ENCODE results near the gene SIPA1L3.

SIPA1L3 gene

DNA sequence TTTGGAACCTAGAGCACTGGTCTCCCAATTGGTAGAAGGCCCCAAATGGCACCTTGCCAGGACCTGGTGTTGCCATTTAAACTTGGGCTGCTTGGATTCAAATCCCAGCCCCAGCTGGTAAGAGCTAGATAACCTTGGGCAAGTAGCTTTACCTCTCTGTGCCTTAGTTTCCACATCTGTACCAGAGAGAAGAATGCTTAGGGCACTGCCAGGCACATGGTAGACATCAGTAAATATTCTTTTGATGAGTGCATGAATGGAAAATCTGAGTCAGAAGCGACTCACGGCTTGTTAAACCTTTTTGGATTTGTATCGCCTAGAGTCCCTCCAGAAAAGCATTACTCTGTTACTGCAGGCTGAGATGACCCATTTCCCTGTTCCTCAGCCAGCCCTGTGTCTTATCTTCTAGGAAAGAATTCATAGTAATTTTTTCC is 90.9 kb downstream of the SIPA1L3 start:
- DNase-seq (ENCODE audit: low read depth): peak; percentile 90

DNA sequence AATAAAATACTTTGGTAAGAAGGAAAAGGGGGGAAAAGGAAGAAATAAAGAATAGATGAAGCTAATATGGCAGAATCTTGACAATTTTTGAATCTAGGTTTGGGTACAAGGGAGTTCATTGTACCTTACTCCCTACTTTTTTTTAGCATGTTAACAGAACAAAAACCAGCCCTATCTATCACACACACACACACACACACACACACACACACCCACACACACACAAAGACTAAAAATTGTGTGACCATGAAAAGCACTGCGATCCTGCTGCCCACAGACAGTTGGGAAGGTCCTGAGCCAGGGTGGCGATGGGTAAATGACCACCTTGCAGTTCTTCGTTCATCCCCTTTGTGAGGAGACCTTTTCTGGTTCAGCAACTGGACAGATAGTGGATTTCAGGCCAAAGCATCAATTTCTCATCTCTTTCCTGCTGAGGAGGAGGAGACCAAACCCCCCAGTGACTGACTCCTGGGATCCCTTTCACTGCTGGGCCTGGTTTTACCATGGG is 91.8 kb downstream of the SIPA1L3 start:
- DNase-seq (ENCODE audit: low read depth): no peak

DNA sequence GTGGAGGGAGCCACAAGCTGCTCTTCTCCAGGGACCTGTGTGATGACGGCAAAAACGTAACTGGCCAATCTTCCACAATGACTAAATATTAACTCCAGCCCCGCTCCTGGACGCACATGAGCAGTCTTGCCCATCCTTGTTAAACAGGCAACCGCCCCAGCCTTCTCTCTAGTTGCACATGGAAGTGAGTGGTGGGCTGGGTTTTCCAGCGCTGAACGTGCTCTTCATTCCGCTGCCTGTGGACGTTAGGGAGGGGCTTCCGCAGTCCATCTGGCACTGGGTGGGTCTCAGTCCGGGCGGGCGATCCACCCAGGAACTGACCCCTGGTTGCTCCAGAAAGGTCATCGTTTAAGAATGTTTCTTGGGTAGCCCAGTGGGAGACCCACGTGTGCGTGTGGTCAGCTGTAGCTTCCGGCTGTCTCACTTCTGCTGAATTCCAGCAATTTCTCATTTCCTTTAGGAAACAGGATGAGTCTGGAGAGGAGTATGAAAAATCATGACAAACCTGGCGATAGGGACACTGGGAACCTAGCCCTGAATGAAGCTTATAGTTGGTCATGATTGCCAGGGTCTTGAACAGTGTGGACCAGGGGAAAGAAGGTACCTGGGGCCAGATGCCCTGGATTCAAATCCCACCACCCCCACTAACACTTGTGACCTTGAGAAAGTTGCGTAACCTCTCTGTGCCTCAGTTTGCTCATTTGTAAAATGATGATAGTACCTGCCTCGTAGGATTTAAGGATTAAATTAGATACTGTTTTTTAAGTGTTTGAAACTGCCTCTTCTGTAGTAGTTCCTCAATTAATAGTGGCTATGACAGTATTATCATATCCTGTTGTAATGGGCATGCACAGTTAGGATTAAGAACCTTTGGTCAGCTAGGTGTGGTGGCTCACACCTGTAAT is 92.6 kb downstream of the SIPA1L3 start:
- DNase-seq (ENCODE audit: low read depth): peak; percentile 81

GRCh38 chr19:38001158-38001781 is 94.3 kb downstream of the SIPA1L3 start:
- DNase-seq (ENCODE audit: low read depth): no peak

- DNase-seq (ENCODE audit: low read depth): peak; percentile 88
These were observed 96.6 kb downstream of the SIPA1L3 start for GRCh38 chr19:38003438-38004185.

DNA sequence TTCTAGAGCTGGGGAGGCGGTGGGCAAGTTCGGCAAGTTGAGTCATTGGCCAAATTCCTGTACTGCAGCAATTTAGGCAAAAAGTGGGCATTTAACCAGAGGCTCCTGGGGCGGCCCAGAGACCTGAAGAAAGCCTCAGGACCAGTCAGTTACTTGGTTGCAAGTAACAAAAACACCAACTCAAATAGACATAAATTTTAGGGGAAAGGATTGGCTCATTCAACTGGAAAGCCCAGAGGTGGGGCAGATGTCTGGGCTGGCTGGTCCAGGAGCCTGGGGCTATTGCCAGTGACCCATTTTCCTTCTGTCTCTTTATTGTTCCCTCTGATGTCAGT is 97.1 kb downstream of the SIPA1L3 start:
- peak; percentile 47 for DNase-seq (ENCODE audit: low read depth)

- peak; percentile 95 for DNase-seq (ENCODE audit: low read depth)
These were observed 97.7 kb downstream of the SIPA1L3 start for GRCh38 chr19:38004521-38005223.

DNA sequence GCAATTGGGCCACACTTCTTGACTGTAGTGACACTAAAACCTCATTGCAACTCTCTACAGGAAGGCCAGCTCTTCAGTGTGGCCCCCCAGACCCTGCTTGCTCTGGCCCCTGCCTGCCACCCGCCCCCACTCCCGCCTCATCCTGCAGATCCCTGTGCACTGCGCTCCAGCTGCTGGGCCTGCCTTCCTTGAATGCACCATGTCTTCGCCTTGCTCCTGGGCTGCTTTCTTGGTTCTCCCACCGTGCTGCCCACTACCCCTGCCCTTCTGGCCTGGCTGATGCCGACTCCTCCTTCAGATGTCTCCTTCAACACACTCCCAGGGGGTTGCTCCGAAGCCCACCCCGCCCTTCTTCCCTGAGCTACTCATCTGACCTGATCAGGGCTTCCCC is 98.2 kb downstream of the SIPA1L3 start:
- no peak for DNase-seq (ENCODE audit: low read depth)

- no peak for DNase-seq (ENCODE audit: low read depth)
These were observed 99.5 kb downstream of the SIPA1L3 start for GRCh38 chr19:38006361-38007045.

DNA sequence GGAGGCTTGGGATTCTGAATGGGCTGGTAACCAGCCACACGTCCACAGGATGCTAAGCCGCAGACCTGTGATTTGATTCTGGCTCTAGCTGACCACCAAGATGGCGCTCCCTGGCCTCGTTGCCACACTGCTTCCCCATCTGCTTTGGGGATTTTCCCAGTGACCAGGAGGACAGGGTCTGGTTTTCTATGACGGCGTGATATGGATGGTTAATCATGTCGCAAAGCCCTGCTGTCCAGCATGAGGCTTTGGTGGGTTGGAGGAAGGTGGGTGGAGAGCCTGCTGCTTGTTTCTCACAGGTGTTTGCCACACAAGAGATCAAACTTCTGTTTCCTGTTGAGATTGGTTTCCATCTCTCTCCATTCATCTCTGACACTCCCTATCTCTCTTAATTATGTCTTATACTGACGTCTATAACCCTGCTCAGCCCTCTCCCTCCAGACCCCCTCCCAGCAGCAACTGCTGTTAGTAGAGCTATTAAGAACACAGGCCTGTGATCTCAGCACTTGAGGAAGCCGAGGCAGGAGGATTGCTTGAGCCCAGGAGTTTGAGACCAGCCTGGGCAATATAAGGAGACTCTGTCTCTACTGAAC is 102.7 kb downstream of the SIPA1L3 start:
- DNase-seq (ENCODE audit: low read depth): no peak

DNA sequence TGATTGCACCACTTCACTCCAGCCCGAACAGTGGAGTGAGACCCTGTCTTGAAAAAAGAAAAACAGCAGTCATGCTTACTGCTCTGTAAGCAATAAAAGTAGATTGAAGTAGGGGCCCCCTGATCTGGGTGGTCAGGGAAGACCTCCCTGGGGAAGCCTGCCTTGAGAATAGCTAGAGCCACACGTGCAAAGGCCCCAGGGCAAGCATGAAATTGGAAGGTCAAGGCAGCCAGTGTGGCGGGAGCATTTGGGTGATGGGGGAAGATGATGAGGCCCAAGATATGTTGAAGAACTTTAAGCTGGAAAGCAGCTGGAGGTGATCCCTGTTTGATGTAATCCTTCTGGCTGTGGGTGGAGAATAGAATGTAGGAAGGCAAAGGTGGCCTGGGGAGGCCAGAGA is 104.4 kb downstream of the SIPA1L3 start:
- DNase-seq (ENCODE audit: low read depth): no peak

DNA sequence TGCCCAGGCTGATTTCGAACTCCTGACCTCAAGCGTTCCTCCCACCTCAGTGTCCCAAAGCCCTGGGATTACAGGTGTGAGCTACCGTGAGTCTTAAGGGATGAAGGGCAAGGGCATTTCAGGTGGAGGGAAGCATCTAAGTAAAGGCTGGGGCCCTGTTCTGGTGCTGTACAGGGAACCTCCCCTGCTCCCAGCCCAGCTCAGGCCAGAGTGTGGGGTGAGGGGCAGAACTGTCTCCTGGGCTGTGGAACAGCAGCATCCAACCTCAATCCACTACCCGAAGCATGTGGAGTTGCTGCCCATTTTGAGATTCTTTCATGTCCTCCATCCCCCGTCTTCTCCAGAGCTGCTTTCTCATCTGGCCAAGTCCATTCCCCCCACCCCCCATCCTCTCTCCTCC is 105.3 kb downstream of the SIPA1L3 start:
- DNase-seq (ENCODE audit: low read depth): no peak

DNA sequence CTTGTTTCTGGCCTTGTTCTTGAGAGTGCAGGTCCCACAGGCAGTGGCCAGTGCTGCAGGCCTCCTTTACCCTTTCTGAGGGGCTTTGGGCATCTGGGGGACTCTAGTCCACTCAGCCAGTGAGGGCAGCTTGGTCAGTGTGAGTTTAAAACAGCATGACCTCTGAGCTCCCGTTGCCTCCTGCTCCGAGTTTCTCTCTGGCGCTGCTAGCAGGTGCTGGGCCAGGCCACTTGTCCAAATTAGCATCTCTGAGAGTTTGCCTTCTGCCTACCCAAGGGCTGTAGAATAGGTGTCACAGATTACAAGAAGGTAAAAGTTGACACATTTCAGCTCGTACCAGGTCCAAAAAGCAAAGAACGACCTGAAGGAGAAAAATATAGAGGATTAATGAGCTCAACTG is 105.9 kb downstream of the SIPA1L3 start:
- DNase-seq (ENCODE audit: low read depth): no peak

- DNase-seq (ENCODE audit: low read depth): no peak
These were observed 107.0 kb downstream of the SIPA1L3 start for GRCh38 chr19:38013913-38014580.

- DNase-seq (ENCODE audit: low read depth): no peak
These were observed 108.2 kb downstream of the SIPA1L3 start for GRCh38 chr19:38015216-38015615.

DNA sequence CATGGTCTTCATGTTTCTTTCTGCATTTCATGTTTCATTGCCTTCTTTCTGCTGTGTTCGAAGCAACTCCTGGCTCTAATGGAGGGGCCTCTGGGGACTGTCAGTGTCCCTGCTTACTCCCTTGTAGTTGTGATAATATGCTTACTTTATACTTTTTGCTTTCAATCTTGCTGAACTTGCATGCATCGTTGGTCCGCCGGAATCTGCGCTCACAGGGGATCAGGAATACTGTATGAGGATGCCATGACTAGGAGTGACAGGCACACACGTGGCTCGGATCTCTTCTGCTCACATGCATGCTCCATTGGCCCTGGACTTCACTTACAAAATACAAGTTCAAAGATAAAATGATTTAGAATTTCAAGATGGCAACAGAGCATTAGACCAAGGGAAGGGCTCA is 108.8 kb downstream of the SIPA1L3 start:
- no peak for DNase-seq (ENCODE audit: low read depth)

DNA sequence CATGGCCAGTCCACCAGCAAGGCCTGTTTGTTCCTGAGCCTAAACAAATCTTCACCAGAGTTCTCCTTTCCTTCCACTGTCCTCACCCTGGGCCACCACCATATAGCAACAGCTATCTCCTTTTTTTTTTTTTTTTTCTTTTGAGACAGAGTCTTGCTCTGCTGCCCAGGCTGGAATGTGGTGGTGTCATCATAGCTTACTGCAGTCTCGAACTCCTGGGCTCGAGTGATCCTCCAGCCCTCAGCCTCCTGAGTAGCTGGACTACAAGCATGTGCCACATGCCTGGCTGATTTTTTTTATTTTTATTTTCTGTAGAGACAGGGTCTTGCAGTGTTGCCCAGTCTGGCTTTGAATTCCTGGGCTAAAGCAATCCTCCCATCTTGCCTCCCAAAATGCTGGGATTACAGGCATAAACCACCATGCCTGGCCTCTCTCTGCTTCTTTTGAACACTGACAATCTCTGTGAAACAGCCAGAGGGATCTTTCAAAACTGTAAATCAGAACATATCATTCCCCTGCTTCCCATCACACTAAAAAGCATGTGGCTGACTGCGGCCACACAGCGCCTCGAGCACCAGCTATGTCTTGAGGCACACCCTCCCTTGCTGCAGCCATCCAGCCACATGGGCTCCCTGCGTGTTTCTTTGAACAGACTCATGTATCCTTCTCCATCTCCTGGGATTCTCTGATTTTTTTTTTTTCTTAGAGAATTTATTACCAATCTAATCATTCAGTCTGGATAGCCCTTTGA is 110.6 kb downstream of the SIPA1L3 start:
- no peak for DNase-seq (ENCODE audit: low read depth)

DNA sequence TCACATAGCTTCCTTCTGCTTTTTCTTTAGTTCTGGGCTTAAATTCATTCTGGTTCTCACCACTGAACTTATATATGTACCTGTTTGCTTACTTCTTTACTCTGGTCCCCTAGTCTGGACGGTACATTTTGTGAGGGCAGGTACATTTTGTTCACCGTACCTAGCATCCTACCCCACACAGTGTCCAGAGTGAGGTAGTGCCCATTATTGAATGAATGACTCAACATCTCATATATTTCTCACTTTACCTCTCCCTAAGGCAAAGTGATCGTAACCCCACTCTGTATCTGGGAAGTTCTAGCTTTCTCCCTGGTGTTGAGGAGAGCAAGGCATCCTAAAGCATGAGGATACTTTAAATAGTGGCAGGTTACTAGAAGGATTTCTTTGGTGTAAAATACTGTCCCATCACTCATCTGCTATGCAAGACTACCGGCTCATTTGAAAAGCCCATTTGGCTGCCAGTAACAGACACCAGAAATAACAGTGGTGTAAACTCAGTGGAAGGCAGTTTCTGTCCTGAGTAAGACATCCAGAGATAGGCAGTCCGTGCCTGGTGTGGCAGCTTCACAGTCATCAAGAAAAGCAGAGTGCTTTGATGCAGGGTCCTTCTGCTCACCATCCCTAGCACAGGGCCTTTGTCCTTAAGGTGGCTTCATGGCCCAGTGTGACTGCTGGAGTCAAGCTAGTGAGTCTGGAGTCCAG is 111.8 kb downstream of the SIPA1L3 start:
- DNase-seq (ENCODE audit: low read depth): no peak

DNA sequence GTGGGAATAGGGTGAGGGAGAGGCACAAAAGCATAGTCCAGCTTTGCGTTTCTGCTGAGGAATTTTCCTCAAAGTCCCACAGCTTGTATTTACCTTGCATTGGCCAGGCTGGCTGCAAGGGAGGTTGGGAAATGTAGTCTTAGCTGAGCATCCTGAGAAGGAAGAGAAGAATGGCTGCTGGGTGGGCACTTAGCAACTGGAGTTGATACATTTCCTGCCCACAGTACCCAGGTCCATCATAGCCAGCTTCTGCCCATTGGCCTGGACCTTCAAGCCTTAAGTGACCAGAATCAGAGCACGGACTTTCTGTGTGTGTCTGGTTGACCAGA is 112.4 kb downstream of the SIPA1L3 start:
- DNase-seq (ENCODE audit: low read depth): no peak

Data from fibroblast of gingiva (primary cell).